NCI-H2107 treated with DMSO at 0.1 percent for 48 hours (cell line): ENCODE measurements around the gene GSK3B.

Experiments
- DNase-seq: peaks from one replicate; lab custom pipeline; 2025; ENCODE audit not compliant: unreplicated experiment; lab: John Stamatoyannopoulos, UW

GSK3B gene

GRCh38 chr3:120093911-120094775, at the start of gene GSK3B:
Gene GSK3B, minus strand, starts transcription at chr3:120094447. Its CDS starts 1,013 bp downstream, at chr3:120093434.
- DNase-seq, result no peak

GRCh38 chr3:120143676-120144075, 49.4 kb upstream of the GSK3B start:
- DNase-seq, result no peak

- no peak for DNase-seq
Observed at GRCh38 chr3:120142236-120142635, 48.0 kb upstream of the GSK3B start.

- DNase-seq, result no peak
Observed at GRCh38 chr3:120140098-120140742, 46.0 kb upstream of the GSK3B start.

GRCh38 chr3:120139140-120139539, 44.9 kb upstream of the GSK3B start:
- no peak for DNase-seq

- DNase-seq, result no peak
Observed at GRCh38 chr3:120137548-120137947, 43.3 kb upstream of the GSK3B start.

- no peak for DNase-seq
Observed at GRCh38 chr3:120130656-120131055, 36.4 kb upstream of the GSK3B start.

GRCh38 chr3:120129718-120130513, 35.7 kb upstream of the GSK3B start:
- no peak for DNase-seq

GRCh38 chr3:120129051-120129450, 34.8 kb upstream of the GSK3B start:
- DNase-seq, result no peak

- no peak for DNase-seq
Observed at GRCh38 chr3:120125992-120126391, 31.7 kb upstream of the GSK3B start.

- DNase-seq, result no peak
Observed at GRCh38 chr3:120119846-120120510, 25.7 kb upstream of the GSK3B start.

- DNase-seq, result no peak
Observed at GRCh38 chr3:120114981-120115380, 20.7 kb upstream of the GSK3B start.

- DNase-seq, result no peak
Observed at GRCh38 chr3:120114376-120114775, 20.1 kb upstream of the GSK3B start.

- DNase-seq, result no peak
Observed at GRCh38 chr3:120113128-120114116, 19.2 kb upstream of the GSK3B start.

- no peak for DNase-seq
Observed at GRCh38 chr3:120111898-120112297, 17.7 kb upstream of the GSK3B start.

- DNase-seq, result no peak
Observed at GRCh38 chr3:120103276-120103675, 9.0 kb upstream of the GSK3B start.

- peak; percentile 61 for DNase-seq
Observed at GRCh38 chr3:120102674-120103073, 8.4 kb upstream of the GSK3B start.

GRCh38 chr3:120102232-120102631, 8.0 kb upstream of the GSK3B start:
- DNase-seq, result no peak

GRCh38 chr3:120101624-120102023, 7.4 kb upstream of the GSK3B start:
- DNase-seq, result no peak

GRCh38 chr3:120100711-120101110, 6.5 kb upstream of the GSK3B start:
- DNase-seq, result no peak
